Measurements from ENCODE around the gene CABP1. TPM values are rescaled to one million over a fixed set of nuclear protein-coding genes. Genes with fewer than 3 reads are reported as not detected.

The CABP1 gene
- total RNA-seq, 1 experiment from 2014 or later, result 3.0 TPM

- peak within 1 kb of the TSS; percentile 36 for H3K18ac ChIP-seq (ENCODE audit: insufficient read length, low read depth, low read length)
- peaks cover 19% of the 10 kb centered on the region in 2 experiments for H3K4me1 Mint-ChIP-seq
- no peak within 1 kb of the TSS for H4K8ac ChIP-seq (replicated peaks; ENCODE audit: insufficient read length, low read depth, low read length)
- H3K4me3 Mint-ChIP-seq, result peak within 1 kb of the TSS; percentile 84 to 85
- H3K27me3 ChIP-seq (ENCODE audit: insufficient read depth, low read length), result no peaks in the 10 kb centered on the region
- no peak within 1 kb of the TSS for H2BK15ac ChIP-seq (ENCODE audit: low read depth, low read length)
- no peak within 1 kb of the TSS for H3K4ac ChIP-seq (ENCODE audit: low read depth, low read length)
- H3K23ac ChIP-seq (ENCODE audit: insufficient read length, low read depth, low read length), result no peak within 1 kb of the TSS
- WGBS (ENCODE audit: extremely low coverage, insufficient read length, low lambda C conversion rate), result no CpG with 5 or more reads among the region's 76 CpGs
- H3K9me3 ChIP-seq (ENCODE audit: control insufficient read depth, low read depth, low read length), result no peaks in the 10 kb centered on the region
- peak within 1 kb of the TSS; percentile 79 for H3K9ac ChIP-seq (ENCODE audit: extremely low read depth, insufficient read length, low read length)
- peaks cover 15 to 29% (median 23%) of the 10 kb centered on the region in 3 experiments for H3K36me3 Mint-ChIP-seq (ENCODE audit: insufficient read depth in 1 of 3, low read depth in 3 of 3)
- no peak within 1 kb of the TSS for H3K27ac ChIP-seq (ENCODE audit: insufficient read length, low read depth, low read length)
- no peaks in the 10 kb centered on the region for H3K9me3 Mint-ChIP-seq
- no peaks in the 10 kb centered on the region; the same call in 1 of the 2 replicates for H3K79me2 ChIP-seq (ENCODE audit: insufficient read depth, low read length)
- H3K23me2 ChIP-seq (ENCODE audit: insufficient read length, low read depth, low read length, poor library complexity, severe bottlenecking), result peaks cover 7% of the 10 kb centered on the region
- H3K14ac ChIP-seq (ENCODE audit: insufficient read depth, low read length), result peak within 1 kb of the TSS; percentile 87
- peak within 1 kb of the TSS; percentile 57 to 95 (median 75); a peak in 6 of 7 replicates for H3K27ac Mint-ChIP-seq
- H2BK5ac ChIP-seq (ENCODE audit: insufficient read length, low read length), result no peak within 1 kb of the TSS
- H2AFZ ChIP-seq (ENCODE audit: low read length), result no peak within 1 kb of the TSS
- TF ChIP-seq CTCF (conservative IDR thresholded peaks at IDR 0.05), result no peak
- H4K91ac ChIP-seq (ENCODE audit: insufficient read length, low read depth, low read length), result no peak within 1 kb of the TSS
- H2BK20ac ChIP-seq (ENCODE audit: low read depth, low read length, poor library complexity, severe bottlenecking), result no peak within 1 kb of the TSS
- no peak within 1 kb of the TSS for H3K56ac ChIP-seq (ENCODE audit: insufficient read length, low read depth, low read length)
- H2BK12ac ChIP-seq (ENCODE audit: insufficient read length, low read depth, low read length), result no peak within 1 kb of the TSS
- H2AK5ac ChIP-seq (ENCODE audit: insufficient read length, low read length), result no peak within 1 kb of the TSS
- H3K27me3 Mint-ChIP-seq (ENCODE audit: low read depth), result no peaks in the 10 kb centered on the region; the same call in 1 of the 2 replicates
- no peak within 1 kb of the TSS for H3T11ph ChIP-seq (ENCODE audit: low read length)
- peak; percentile 89 for DNase-seq
- no peaks in the 10 kb centered on the region for H3K79me1 ChIP-seq (ENCODE audit: insufficient read depth, low read depth, low read length, poor library complexity, severe bottlenecking)
- H3K4me2 ChIP-seq (ENCODE audit: insufficient read depth, insufficient read length, low read length), result peak within 1 kb of the TSS; percentile 69
- no peaks in the 10 kb centered on the region; the same call in 1 of the 2 replicates for H3K4me1 ChIP-seq (ENCODE audit: insufficient read depth, low read length)
- H4K20me1 ChIP-seq (ENCODE audit: control insufficient read depth, insufficient read depth, insufficient read length), result no peaks in the 10 kb centered on the region
- no peak within 1 kb of the TSS for H2BK120ac ChIP-seq (ENCODE audit: low read depth, low read length, poor library complexity, severe bottlenecking)
- H4K5ac ChIP-seq (ENCODE audit: insufficient read length, low read depth, low read length), result no peak within 1 kb of the TSS
These were observed 69.8 kb downstream of the CABP1 start, which contains the start of gene UNC119B for GRCh38 chr12:120710031-120710804. TSS of gene UNC119B (plus strand) at chr12:120710458. CDS start at chr12:120710475, 17 bp downstream.
